ENCODE results near the gene KCNH2.
"Not testable (repeated sequence)": the region's sequence is repeated elsewhere in the genome, so short reads cannot be mapped to it uniquely, and the experiment has no call there.

KCNH2 gene

GRCh38 chr7:150924369-150924781 lies 53.7 kb downstream of the KCNH2 start:
- FAIRE-seq, result no peak

GRCh38 chr7:150923802-150924201 lies 54.3 kb downstream of the KCNH2 start:
- FAIRE-seq, result no peak

DNA sequence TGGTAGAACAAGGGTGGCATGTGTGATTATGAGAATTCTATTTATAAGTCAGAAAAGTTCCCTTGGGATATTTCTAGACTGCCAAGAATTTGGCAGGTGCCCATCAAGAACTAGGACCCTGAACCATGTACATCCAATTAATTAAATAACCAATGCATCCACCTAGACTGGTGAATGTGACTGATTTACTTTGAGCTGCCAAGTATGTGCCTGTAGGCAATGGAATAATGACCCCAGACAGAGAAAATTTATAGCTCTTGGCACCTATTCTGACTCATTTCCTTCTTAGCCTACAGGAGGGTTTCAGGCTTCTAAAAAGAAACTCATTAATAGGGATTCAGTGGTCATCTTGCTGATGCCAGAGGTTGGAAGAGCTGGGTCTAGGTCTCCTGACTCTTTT lies 54.9 kb downstream of the KCNH2 start:
- FAIRE-seq, result no peak

- no peak for FAIRE-seq
Observed at GRCh38 chr7:150919160-150919559, 59.0 kb downstream of the KCNH2 start.

- no peak for FAIRE-seq
Observed at GRCh38 chr7:150918378-150918777, 59.7 kb downstream of the KCNH2 start.

GRCh38 chr7:150917969-150918368 lies 60.2 kb downstream of the KCNH2 start:
- FAIRE-seq, result no peak

DNA sequence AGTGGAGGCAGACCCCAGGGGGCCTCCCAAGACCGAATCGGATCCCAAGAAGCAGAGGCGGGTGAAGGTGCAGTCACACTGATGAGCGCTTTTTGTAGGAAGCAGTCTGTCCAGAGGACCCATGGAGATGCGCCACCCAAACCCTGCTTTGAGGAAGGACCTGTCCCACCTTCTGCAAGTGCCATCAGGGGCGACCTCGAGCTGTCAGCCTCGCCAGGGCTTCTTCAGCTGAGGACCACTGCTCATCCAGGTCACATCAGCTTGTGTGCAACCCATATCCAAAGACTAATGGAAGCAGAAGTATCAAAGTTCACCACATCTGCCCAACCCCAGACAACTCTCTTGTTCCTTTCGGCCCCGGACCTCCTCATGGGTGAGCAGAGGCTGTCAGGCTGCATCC lies 61.5 kb downstream of the KCNH2 start:
- FAIRE-seq, result no peak

DNA sequence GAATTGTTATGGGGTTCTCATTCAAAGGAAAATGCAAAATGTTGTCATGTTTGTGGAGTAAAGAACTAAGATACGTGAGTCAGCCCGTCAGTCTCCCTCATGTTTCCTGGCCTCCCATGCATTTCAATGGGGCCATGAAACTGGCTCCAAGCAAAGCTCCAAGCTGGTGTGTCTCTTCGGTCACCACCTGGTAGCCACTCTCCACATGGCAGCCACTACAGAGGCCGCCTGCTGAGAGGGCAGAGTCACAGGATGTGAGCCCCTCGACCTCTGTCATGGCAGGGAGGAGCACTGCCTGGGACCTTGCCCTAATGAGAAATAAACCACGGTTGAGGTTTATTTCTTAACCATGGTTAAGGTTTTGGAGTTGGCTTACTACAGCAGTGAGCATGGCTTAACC lies 63.2 kb downstream of the KCNH2 start:
- FAIRE-seq, result no peak

DNA sequence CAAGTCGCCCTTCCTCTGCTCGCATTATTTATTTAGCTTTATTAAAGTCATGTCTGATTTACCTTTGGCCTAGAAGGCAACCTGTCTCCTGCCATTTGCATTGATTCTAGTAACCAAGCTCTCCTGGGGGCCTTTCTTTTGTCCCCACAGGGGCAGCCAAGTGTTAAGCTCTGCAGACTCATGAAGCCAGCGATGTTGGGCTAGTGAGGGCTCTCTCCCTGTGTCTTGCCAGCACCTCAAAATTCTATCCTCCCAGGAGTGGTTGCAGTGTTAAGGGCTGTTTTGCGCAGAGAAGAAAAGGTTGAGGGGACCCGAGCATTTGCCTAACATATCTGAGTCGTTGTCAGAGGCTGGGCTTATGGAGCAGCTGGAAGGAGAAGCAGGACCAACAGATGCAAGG lies 63.9 kb downstream of the KCNH2 start:
- no peak for FAIRE-seq

DNA sequence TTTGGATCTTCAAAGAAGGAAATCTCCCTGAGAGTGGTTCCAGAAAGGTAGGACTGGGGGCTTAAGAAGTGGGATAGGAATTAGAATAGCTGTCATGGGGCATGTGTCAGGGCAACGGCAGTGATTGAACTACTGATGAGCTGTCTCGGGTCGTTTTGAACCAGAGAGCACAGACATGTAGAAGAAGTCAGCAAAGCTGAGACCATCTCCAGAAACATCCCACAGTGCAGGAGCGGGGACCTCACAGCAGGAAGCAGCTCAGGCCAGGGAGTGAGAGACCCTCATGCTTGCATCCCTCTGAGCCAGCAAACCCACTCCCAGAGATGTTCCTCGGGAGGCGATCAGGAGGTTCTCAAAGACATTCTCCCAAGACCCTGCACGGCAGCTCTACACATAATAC lies 65.7 kb downstream of the KCNH2 start:
- no peak for FAIRE-seq

DNA sequence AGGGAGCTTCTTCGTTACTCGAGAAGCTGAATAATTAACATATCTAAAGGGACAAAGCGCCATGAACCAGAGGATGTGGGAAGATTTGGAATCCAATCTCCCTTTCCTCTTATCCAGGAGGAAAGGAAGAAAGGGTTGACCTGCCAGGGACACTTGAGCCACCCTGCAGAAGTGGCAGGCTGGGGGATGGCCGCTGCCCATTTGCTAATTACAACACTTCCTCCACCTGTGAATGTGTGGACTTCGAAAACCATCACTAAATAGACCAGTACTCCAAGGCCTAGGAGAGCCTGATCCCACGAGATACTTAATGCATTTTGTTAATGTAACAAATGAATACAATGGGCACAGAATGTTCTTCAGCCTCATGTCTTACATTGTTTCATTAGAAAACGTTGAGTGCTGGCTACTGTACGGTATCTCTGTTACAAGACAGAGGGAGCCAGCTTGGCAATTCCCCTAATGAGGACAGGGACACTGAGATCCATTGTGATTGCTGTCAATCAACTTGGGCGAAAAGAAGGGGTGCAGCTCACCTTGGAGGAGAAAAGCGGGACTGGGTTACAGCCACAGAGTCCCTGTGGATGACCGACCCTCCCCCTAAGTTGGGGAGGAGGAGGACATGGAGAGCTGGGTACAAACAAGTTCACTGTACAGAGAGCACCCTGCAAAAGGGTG lies 66.4 kb downstream of the KCNH2 start:
- FAIRE-seq, result no peak

DNA sequence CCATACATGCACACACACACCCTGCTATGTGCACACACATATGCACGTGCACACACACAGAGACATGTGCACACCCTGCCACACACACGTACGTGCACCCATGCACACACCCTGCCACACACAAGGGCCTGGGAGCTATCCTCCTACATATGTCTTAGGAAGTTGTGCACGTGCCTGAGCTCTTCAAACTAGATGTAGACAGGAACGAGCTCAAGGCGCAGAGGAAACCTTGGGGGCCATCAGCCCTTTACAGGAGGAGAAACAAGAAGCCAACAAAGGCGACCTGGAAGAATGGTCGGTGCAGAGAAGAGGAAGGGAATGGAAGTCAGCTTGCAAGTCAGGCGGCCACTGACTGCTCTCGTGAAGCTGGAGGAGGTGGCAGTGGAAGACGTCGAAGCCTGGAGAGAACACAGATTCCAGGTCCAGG lies 67.1 kb downstream of the KCNH2 start:
- FAIRE-seq, result no peak

DNA sequence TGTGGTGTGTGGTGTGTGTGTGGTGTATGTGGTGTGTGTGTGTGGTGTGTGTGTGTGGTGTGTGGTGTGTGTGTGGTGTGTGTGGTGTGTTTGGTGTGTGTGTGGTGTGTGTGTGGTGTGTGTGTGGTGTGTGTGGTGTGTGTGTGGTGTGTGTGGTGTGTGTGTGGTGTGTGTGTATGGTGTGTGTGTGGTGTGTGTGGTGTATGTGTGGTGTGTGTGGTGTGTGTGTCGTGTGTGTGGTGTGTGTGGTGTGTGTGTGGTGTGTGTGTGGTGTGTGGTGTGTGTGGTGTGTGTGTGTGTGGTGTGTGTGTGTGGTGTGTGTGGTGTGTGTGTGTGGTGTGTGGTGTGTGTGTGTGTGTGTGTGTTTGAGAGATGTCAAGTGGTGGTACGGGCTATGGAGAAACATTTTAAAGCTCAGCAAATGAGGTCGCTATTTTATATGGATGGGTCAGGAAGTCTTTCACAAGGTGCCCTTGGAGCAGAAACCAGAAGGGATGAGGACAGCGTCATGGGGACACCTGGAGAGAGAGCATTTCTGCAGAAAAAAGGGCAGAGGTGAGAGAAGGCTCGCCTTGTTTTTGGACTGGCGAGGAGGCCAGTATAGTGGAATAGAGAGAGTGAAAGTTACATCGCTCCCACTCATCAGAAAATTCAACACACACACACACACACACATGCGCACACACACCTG lies 67.7 kb downstream of the KCNH2 start:
- FAIRE-seq, result not testable (repeated sequence)

- FAIRE-seq, result no peak
Observed at GRCh38 chr7:150909200-150909995, 68.7 kb downstream of the KCNH2 start.

DNA sequence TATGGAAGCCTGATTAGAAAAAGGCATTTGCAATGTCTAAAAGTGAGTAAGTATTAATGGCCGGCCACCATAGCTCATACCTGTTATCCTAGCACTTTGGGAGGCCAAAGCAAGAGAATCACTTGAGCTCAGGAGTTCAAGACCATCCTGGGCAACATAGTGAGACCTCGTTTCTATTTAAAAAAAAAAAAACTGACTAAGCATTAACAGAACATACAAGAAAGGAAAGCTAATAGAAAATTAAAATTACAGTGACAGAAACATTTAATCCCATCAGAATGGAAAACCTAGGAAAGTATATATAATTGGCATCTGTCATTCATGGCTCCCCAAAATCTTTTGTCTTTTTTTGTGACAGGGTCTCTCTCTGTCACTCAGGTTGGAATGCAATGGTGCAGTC lies 69.9 kb downstream of the KCNH2 start:
- FAIRE-seq, result no peak

DNA sequence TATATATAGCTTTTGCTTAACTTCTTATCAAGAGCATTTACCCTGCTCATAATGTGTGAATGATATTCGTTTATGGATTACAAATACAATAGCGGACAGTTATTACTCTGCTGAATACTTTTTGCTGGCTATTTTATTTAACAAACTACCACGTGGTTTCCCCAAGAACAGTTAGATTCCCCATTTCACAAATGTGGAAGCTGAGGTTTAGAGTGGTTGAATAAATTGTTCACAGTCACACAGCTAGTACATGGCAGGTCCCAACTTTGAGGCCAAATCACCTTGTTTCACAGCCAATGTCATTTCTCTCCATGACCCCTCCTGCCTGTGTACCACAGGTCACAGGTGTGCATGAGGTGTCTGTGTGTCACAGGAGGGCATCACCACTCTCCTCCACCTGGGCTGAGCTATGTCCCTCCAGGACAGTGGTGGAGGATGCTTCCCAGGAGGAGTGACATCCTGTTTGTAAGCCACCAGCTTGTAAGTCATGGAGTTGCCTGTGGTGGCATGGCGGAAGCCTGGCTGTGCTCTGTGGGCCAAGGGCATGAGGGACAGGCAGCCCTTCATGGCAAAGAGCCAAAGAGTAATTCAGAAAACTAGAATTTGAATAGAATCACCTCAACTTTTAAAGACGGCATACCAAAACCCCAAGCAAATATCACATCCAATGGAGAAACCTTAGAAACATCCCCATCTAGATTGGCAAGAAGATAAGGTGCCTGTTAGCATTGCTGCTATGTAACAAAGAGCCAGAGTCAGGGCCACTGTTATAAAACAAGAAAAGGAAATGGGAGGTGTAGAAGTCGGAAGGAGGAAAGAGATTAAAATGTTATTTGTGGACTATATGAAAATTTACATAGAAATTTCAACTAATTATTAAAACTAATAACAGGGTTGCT lies 73.9 kb downstream of the KCNH2 start:
- FAIRE-seq, result no peak

DNA sequence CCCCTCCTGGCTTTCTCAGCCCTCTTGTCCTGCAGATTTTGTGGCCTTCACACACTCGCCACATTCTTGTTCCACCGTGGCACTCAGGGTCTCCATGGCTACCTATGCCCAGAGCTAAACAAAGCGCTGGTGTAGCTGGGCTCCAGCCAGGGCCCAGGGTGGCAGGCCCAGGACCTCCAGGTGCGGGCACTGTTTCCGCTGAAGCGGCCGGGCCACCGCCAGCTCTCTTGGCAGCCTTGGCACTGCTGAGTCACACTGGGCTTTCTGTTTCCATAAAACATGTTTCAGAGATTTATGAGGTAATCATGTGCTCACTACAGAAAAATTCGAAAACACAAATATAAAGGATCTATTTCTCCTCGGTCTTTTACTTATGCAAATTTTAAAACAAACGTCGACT lies 74.5 kb downstream of the KCNH2 start:
- peak; percentile 98 for FAIRE-seq

GRCh38 chr7:150902078-150903033 lies 75.8 kb downstream of the KCNH2 start:
- FAIRE-seq, result no peak

DNA sequence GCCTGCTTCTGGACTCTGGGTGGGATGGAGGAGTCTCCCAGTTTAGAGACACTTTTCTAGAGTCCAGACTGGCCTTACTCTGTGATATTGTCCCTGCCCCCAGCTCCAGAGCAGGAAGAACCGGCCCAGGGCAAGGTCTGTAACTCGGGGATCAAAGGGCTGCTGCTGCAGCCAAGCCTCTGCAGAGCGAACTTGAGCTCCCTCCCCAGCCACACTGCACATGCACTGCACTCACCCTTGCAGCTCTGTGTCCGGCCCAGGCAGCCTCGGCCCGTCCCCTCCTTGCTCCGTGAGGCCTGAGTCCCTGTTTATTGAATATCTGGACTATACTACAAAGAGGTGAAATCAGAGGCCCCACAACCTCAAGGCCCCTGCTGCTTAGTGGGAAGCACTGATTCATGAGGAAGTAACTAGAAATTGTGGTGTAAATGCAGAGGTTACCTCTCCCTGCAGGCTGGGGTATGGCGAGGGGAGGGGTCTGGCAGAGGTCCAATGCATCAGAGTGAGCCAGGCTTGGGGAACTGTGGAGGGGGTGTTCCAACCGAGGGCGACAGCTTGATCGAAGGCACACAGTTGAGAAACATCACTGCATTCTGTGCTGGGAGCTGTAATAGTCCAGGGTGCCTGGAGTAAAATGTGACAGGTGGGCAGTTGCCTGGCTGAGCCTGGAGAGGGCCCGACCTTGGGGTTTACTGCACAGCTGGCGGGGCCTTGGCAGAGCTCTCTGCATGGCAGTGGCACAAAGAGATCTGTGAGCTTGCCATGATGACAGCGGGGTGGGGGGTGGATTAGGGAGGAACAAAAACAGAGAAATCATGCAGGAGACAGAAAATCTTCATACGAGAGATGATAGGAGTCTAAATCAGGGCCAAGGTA lies 76.7 kb downstream of the KCNH2 start:
- FAIRE-seq, result no peak

GRCh38 chr7:150900675-150901074 lies 77.4 kb downstream of the KCNH2 start:
- FAIRE-seq, result no peak

Data from islet of Langerhans (tissue), 1 donor.